ENCODE measurements around the gene UCP2. TPM values are rescaled to one million over a fixed set of nuclear protein-coding genes. Genes with fewer than 3 reads are reported as not detected.

The UCP2 gene
- total RNA-seq, 5 donors from 2014 or later (not counting 1 experiment from before 2014, with no cell fraction given): 241 to 754 (median 311) TPM

GRCh38 chr11:74011360-74012073, 28.9 kb upstream of the UCP2 start:
- ATAC-seq (replicated peaks in 1 of 4) (peak; percentile 60 to 80 (median 63)), DNase-seq (peak in 19 of 35 experiments; percentile 14 to 70 (median 32))
- H3K27ac Mint-ChIP-seq: peak overlapping the region; percentile 94 to 97
- Histone ChIP-seq H3K4me1 (ENCODE audit: control insufficient read depth in 1 of 2, extremely low read depth in 1 of 2, insufficient read depth in 2 of 2, low read length in 2 of 2) (peaks cover 72 to 98% of the 10 kb centered on the region in 2 experiments), H3K27ac (ENCODE audit: low read length) (peak overlapping the region; percentile 81), H3K9me3 (no peaks in the 10 kb centered on the region), H3K36me3 (ENCODE audit: control insufficient read depth in 2 of 2, extremely low read depth in 1 of 2, insufficient read depth in 1 of 2, low read length in 1 of 2) (peaks cover under 1 to 7% of the 10 kb centered on the region in 2 donors), H3K4me3 (ENCODE audit: control insufficient read depth in 1 of 2, extremely low read depth in 1 of 2, low read length in 1 of 2) (peak overlapping the region in 1 of 2 donors; percentile 25), H3K27me3 (replicated peaks in 1 of 2; ENCODE audit: control insufficient read depth in 2 of 2, extremely low read depth in 1 of 2, insufficient read depth in 2 of 2, low read length in 1 of 2) (no peaks in the 10 kb centered on the region)
- WGBS (ENCODE audit: insufficient coverage): 0% methylated on average over 1 of the region's 8 CpGs
- H3K27me3 Mint-ChIP-seq: no peaks in the 10 kb centered on the region
- CTCF ChIA-PET: interaction anchor here (0.6 to 1.4 kb wide), 3 partner anchors 16 to 70 kb away, joined by 3 to 7 read pairs (median 3); no protein-coding TSS in a partner anchor
- H3K9me3 Mint-ChIP-seq: no peaks in the 10 kb centered on the region
- POLR2A ChIA-PET: interaction anchor here (0.6 to 3.4 kb wide), 11 partner anchors 9 to 703 kb away, joined by 3 to 24 read pairs (median 4); partner anchors contain the start of gene UCP2 (in 1 of the 2)
- H3K4me3 Mint-ChIP-seq: peak overlapping the region; percentile 39 to 66 (median 59)
- H3K4me1 Mint-ChIP-seq: peaks cover 89 to 97% (median 96%) of the 10 kb centered on the region in 3 donors
- peaks cover 10% of the 10 kb centered on the region for H3K36me3 Mint-ChIP-seq

- Mint-ChIP-seq H3K9me3 (no peaks in the 10 kb centered on the region), H3K4me3 (peak overlapping the region in 2 of 3 donors; percentile 4 to 66), H3K27me3 (no peaks in the 10 kb centered on the region), H3K4me1 (peaks cover 89 to 97% (median 96%) of the 10 kb centered on the region in 3 donors), H3K36me3 (peaks cover 5% of the 10 kb centered on the region), H3K27ac (peak overlapping the region; percentile 94 to 97)
- Histone ChIP-seq H3K4me1 (ENCODE audit: control insufficient read depth in 1 of 2, extremely low read depth in 1 of 2, insufficient read depth in 2 of 2, low read length in 2 of 2) (peaks cover 81 to 98% of the 10 kb centered on the region in 2 experiments), H3K9me3 (no peaks in the 10 kb centered on the region), H3K27me3 (replicated peaks in 1 of 2; ENCODE audit: control insufficient read depth in 2 of 2, extremely low read depth in 1 of 2, insufficient read depth in 2 of 2, low read length in 1 of 2) (no peaks in the 10 kb centered on the region), H3K4me3 (ENCODE audit: control insufficient read depth in 1 of 2, extremely low read depth in 1 of 2, low read length in 1 of 2) (peak overlapping the region in 1 of 2 donors; percentile 27), H3K27ac (ENCODE audit: low read length) (peak overlapping the region; percentile 81), H3K36me3 (ENCODE audit: control insufficient read depth in 2 of 2, extremely low read depth in 1 of 2, insufficient read depth in 1 of 2, low read length in 1 of 2) (peaks cover 0 to 3% of the 10 kb centered on the region in 2 donors)
- DNase-seq (no peak), ATAC-seq (replicated peaks in 1 of 4) (no peak)
- WGBS (ENCODE audit: insufficient coverage): 82% methylated on average over 2 of the region's 9 CpGs
- POLR2A ChIA-PET: interaction anchor here (0.6 to 3.4 kb wide), 10 partner anchors 15 to 297 kb away, joined by 3 to 24 read pairs (median 4); partner anchors contain the start of gene UCP2 (in 1 of the 2)
- CTCF ChIA-PET: interaction anchor here (0.6 to 1.4 kb wide), 7 partner anchors 8 to 46 kb away, joined by 3 to 7 read pairs (median 3); no protein-coding TSS in a partner anchor
These were observed 28.0 kb upstream of the UCP2 start for GRCh38 chr11:74010306-74011300.

- Mint-ChIP-seq H3K36me3 (peaks cover 5% of the 10 kb centered on the region), H3K9me3 (no peaks in the 10 kb centered on the region), H3K4me1 (peaks cover 89 to 97% (median 96%) of the 10 kb centered on the region in 3 donors), H3K27ac (peak overlapping the region; percentile 94 to 97), H3K4me3 (peak overlapping the region in 1 of 3 donors; percentile 66), H3K27me3 (no peaks in the 10 kb centered on the region)
- no CpG with 5 or more reads among the region's 5 CpGs for WGBS (ENCODE audit: insufficient coverage)
- no peaks in the 10 kb centered on the region for H3K36me3 ChIP-seq (ENCODE audit: control insufficient read depth in 2 of 2, extremely low read depth in 1 of 2, insufficient read depth in 1 of 2, low read length in 1 of 2)
- ATAC-seq (replicated peaks in 1 of 4) (no peak), DNase-seq (no peak)
- ChIA-PET POLR2A (interaction anchor here (0.6 to 3.4 kb wide), 5 partner anchors 15 to 132 kb away, joined by 3 to 24 read pairs (median 3); no protein-coding TSS in a partner anchor), CTCF (interaction anchor here (0.6 to 1.0 kb wide), 6 partner anchors 9 to 46 kb away, joined by 3 to 4 read pairs (median 3); no protein-coding TSS in a partner anchor)
- H3K27ac ChIP-seq (ENCODE audit: low read length): peak overlapping the region; percentile 81
- H3K27me3 ChIP-seq (replicated peaks in 1 of 2; ENCODE audit: control insufficient read depth in 2 of 2, extremely low read depth in 1 of 2, insufficient read depth in 2 of 2, low read length in 1 of 2): no peaks in the 10 kb centered on the region
- H3K4me1 ChIP-seq (ENCODE audit: control insufficient read depth in 1 of 2, extremely low read depth in 1 of 2, insufficient read depth in 2 of 2, low read length in 2 of 2): peaks cover 79 to 99% of the 10 kb centered on the region in 2 experiments
- H3K4me3 ChIP-seq (ENCODE audit: control insufficient read depth in 1 of 2, extremely low read depth in 1 of 2, low read length in 1 of 2): no peak overlapping the region
- H3K9me3 ChIP-seq: no peaks in the 10 kb centered on the region
These were observed 27.1 kb upstream of the UCP2 start for GRCh38 chr11:74009675-74010305.

GRCh38 chr11:74009230-74009547, 26.5 kb upstream of the UCP2 start:
- Histone ChIP-seq H3K36me3 (ENCODE audit: control insufficient read depth in 2 of 2, extremely low read depth in 1 of 2, insufficient read depth in 1 of 2, low read length in 1 of 2) (no peaks in the 10 kb centered on the region), H3K4me3 (ENCODE audit: control insufficient read depth in 1 of 2, extremely low read depth in 1 of 2, low read length in 1 of 2) (no peak overlapping the region), H3K9me3 (no peaks in the 10 kb centered on the region), H3K4me1 (ENCODE audit: control insufficient read depth in 1 of 2, extremely low read depth in 1 of 2, insufficient read depth in 2 of 2, low read length in 2 of 2) (peaks cover 80 to 99% of the 10 kb centered on the region in 2 experiments), H3K27ac (ENCODE audit: low read length) (peak overlapping the region; percentile 91), H3K27me3 (replicated peaks in 1 of 2; ENCODE audit: control insufficient read depth in 2 of 2, extremely low read depth in 1 of 2, insufficient read depth in 2 of 2, low read length in 1 of 2) (no peaks in the 10 kb centered on the region)
- Mint-ChIP-seq H3K9me3 (no peaks in the 10 kb centered on the region), H3K27ac (peak overlapping the region; percentile 84 to 86), H3K27me3 (no peaks in the 10 kb centered on the region), H3K4me1 (peaks cover 89 to 97% (median 96%) of the 10 kb centered on the region in 3 donors), H3K36me3 (peaks cover 5% of the 10 kb centered on the region), H3K4me3 (peak overlapping the region in 1 of 3 donors; percentile 62)
- ATAC-seq (replicated peaks in 1 of 4): no peak
- CTCF ChIA-PET: no interaction called here
- POLR2A ChIA-PET: interaction anchor here (1.0 to 1.6 kb wide), 3 partner anchors 14 to 29 kb away, joined by 4 to 5 read pairs (median 4); no protein-coding TSS in a partner anchor
- no CpG with 5 or more reads among the region's 3 CpGs for WGBS (ENCODE audit: insufficient coverage)
- DNase-seq: no peak

- Histone ChIP-seq H3K27me3 (replicated peaks in 1 of 2; ENCODE audit: control insufficient read depth in 2 of 2, extremely low read depth in 1 of 2, insufficient read depth in 2 of 2, low read length in 1 of 2) (no peaks in the 10 kb centered on the region), H3K9me3 (no peaks in the 10 kb centered on the region), H3K4me1 (ENCODE audit: control insufficient read depth in 1 of 2, extremely low read depth in 1 of 2, insufficient read depth in 2 of 2, low read length in 2 of 2) (peaks cover 80 to 99% of the 10 kb centered on the region in 2 experiments), H3K27ac (ENCODE audit: low read length) (peak within 1 kb of the TSS; percentile 91), H3K36me3 (ENCODE audit: control insufficient read depth in 2 of 2, extremely low read depth in 1 of 2, insufficient read depth in 1 of 2, low read length in 1 of 2) (peaks cover 0 to 4% of the 10 kb centered on the region in 2 donors), H3K4me3 (ENCODE audit: control insufficient read depth in 1 of 2, extremely low read depth in 1 of 2, low read length in 1 of 2) (no peak within 1 kb of the TSS)
- H3K9me3 Mint-ChIP-seq: no peaks in the 10 kb centered on the region
- no peaks in the 10 kb centered on the region for H3K27me3 Mint-ChIP-seq
- peaks cover 90 to 97% (median 96%) of the 10 kb centered on the region in 3 donors for H3K4me1 Mint-ChIP-seq
- peaks cover 8% of the 10 kb centered on the region for H3K36me3 Mint-ChIP-seq
- CTCF ChIA-PET: no interaction called here
- WGBS (ENCODE audit: insufficient coverage): 70% methylated on average over 6 of the region's 9 CpGs
- ATAC-seq (replicated peaks in 1 of 4) (no peak), DNase-seq (no peak)
- peak within 1 kb of the TSS; percentile 86 to 94 for H3K27ac Mint-ChIP-seq
- peak within 1 kb of the TSS in 1 of 3 donors; percentile 66 for H3K4me3 Mint-ChIP-seq
- POLR2A ChIA-PET: interaction anchor here (0.6 to 1.6 kb wide), 5 partner anchors 13 to 39 kb away, joined by 4 to 5 read pairs (median 4); no protein-coding TSS in a partner anchor
These were observed 26.0 kb upstream of the UCP2 start, which contains the start of gene UCP3 for GRCh38 chr11:74008373-74009229. Gene UCP3, minus strand, starts transcription at chr11:74009085. Its CDS starts 2,043 bp downstream, at chr11:74007042.
